ENCODE results near the gene SCD. TPM values are rescaled to one million over a fixed set of nuclear protein-coding genes. Genes with fewer than 3 reads are reported as not detected.

Gene SCD
- total and polyA plus RNA-seq, 2 of the 13 experiments (the other 11 are each of a cell fraction or from before 2014, with no cell fraction given): 492 to 512 TPM

GRCh38 chr10:100346765-100347567, at the start of gene SCD (continued):
- TF ChIP-seq ZNF512B (CRISPR knock-in tag; IDR thresholded peaks at IDR 0.05; ENCODE audit: borderline replicate concordance): no peak
- no peak for TF ChIP-seq ZBTB4 (CRISPR knock-in tag; IDR thresholded peaks at IDR 0.05; ENCODE audit: borderline replicate concordance)
- no peak; the same call in 1 of the 2 replicates for TF ChIP-seq ZSCAN29 (CRISPR knock-in tag; conservative IDR thresholded peaks at IDR 0.05)
- TF ChIP-seq NCOR1 (IDR thresholded peaks at IDR 0.05; ENCODE audit: borderline replicate concordance, low read length): no peak
- no peak for TF ChIP-seq TIGD3 (CRISPR knock-in tag; IDR thresholded peaks at IDR 0.05; ENCODE audit: borderline replicate concordance)
- TF ChIP-seq SP140L (CRISPR knock-in tag; IDR thresholded peaks at IDR 0.05; ENCODE audit: borderline replicate concordance): no peak; the same call in 1 of the 2 replicates
- no peak for TF ChIP-seq GPN1 (CRISPR knock-in tag; IDR thresholded peaks at IDR 0.05; ENCODE audit: borderline replicate concordance)
- TF ChIP-seq ZNF331 (CRISPR knock-in tag; IDR thresholded peaks at IDR 0.05): peak; percentile 32; the same call in 1 of the 2 replicates
- no peak for TF ChIP-seq ZNF234 (CRISPR knock-in tag; conservative IDR thresholded peaks at IDR 0.05)
- TF ChIP-seq SRSF1 (optimal IDR thresholded peaks at IDR 0.05; ENCODE audit: low read depth, low read length): peak; percentile 19
- no peak for TF ChIP-seq FIP1L1 (IDR thresholded peaks at IDR 0.05; ENCODE audit: borderline replicate concordance, insufficient read depth, low read depth, low read length)
- TF ChIP-seq NFRKB (IDR thresholded peaks at IDR 0.05): no peak
- TF ChIP-seq ZBTB33 (CRISPR knock-in tag; IDR thresholded peaks at IDR 0.05): no peak
- no peak for TF ChIP-seq ZNF773 (CRISPR knock-in tag; IDR thresholded peaks at IDR 0.05; ENCODE audit: borderline replicate concordance)
- peak in 1 of 2 experiments; percentile 38; a peak in 1 of 4 replicates for TF ChIP-seq EP300 (IDR thresholded peaks at IDR 0.05; ENCODE audit: low read depth in 2 of 2, low read length in 2 of 2)
- TF ChIP-seq EP300 (CRISPR knock-in tag; IDR thresholded peaks at IDR 0.05; ENCODE audit: borderline replicate concordance): no peak
- TF ChIP-seq KDM1A (CRISPR knock-in tag; IDR thresholded peaks at IDR 0.05): 0 out of 2 replicates have a peak, but pooled peaks have one; percentile 45
- TF ChIP-seq TSC22D2 (CRISPR knock-in tag; IDR thresholded peaks at IDR 0.05; ENCODE audit: borderline replicate concordance): no peak; the same call in 1 of the 2 replicates
- no peak; the same call in 1 of the 2 replicates for TF ChIP-seq HDAC1 (CRISPR knock-in tag; IDR thresholded peaks at IDR 0.05)
